ENCODE measurements around the gene TMEM140.

The TMEM140 gene

GRCh38 chr7:135199439-135199838, 51.6 kb downstream of the TMEM140 start:
- Histone ChIP-seq H3K4me1 (ENCODE audit: low read length) (no peaks in the 10 kb centered on the region), H2AFZ (ENCODE audit: low read length) (no peak overlapping the region), H3K27ac (ENCODE audit: low read length) (no peak overlapping the region), H3K4me3 (ENCODE audit: low read length) (no peak overlapping the region), H3F3A (ENCODE audit: insufficient read depth, low read length) (no peaks in the 10 kb centered on the region), H3K36me3 (replicated peaks; ENCODE audit: insufficient read depth, low read length) (no peaks in the 10 kb centered on the region), H3K9me3 (replicated peaks; ENCODE audit: insufficient read depth, low read length) (no peaks in the 10 kb centered on the region), H3K9me2 (replicated peaks; ENCODE audit: insufficient read depth, low read length) (no peaks in the 10 kb centered on the region), H3K4me2 (ENCODE audit: low read depth, low read length) (no peak overlapping the region), H4K20me1 (ENCODE audit: insufficient read depth, low read length) (no peaks in the 10 kb centered on the region), H3K27me3 (replicated peaks; ENCODE audit: insufficient read depth, low read length) (no peaks in the 10 kb centered on the region), H3K9ac (ENCODE audit: low read length) (no peak overlapping the region), H3K79me2 (ENCODE audit: low read length) (no peaks in the 10 kb centered on the region)
- no peak for DNase-seq
- no peak for TF ChIP-seq EZH2phosphoT487 (IDR thresholded peaks at IDR 0.05; ENCODE audit: low read length)
- no peak for TF ChIP-seq EZH2 (optimal IDR thresholded peaks at IDR 0.05; ENCODE audit: low read depth, low read length)
- no peak for TF ChIP-seq CTCF (IDR thresholded peaks at IDR 0.05; ENCODE audit: low read length)

DNA sequence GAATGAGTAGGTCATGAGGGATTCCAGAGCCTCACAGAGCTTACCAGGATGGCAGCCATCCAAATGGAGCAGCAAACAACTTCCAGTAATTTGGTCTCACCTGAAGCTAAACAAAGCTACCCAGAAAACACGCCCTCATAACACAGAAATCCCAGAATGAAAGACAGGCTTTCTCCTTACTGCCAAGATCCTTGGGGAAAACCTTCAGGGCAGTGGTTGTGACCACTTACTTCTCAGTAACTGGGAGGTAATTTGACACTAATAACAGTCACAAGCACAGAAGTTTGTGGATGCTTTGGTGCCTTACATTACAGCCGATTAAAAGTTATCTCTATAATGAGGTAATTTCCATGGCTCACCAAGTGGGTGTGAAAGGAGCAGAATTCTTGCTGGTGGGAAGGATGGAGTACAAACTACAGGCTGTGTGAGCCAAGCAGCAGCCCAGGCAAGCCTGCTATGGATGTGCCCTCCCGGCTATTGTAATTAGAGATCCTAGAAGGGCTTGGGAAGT, 53.0 kb downstream of the TMEM140 start:
- Histone ChIP-seq H3K4me2 (ENCODE audit: low read depth, low read length) (no peak overlapping the region), H3F3A (ENCODE audit: insufficient read depth, low read length) (no peaks in the 10 kb centered on the region), H3K9ac (ENCODE audit: low read length) (no peak overlapping the region), H3K4me3 (ENCODE audit: low read length) (no peak overlapping the region), H3K9me3 (replicated peaks; ENCODE audit: insufficient read depth, low read length) (no peaks in the 10 kb centered on the region), H3K79me2 (ENCODE audit: low read length) (no peaks in the 10 kb centered on the region), H3K4me1 (ENCODE audit: low read length) (no peaks in the 10 kb centered on the region), H4K20me1 (ENCODE audit: insufficient read depth, low read length) (no peaks in the 10 kb centered on the region), H3K27me3 (replicated peaks; ENCODE audit: insufficient read depth, low read length) (no peaks in the 10 kb centered on the region), H3K27ac (ENCODE audit: low read length) (no peak overlapping the region), H3K9me2 (replicated peaks; ENCODE audit: insufficient read depth, low read length) (no peaks in the 10 kb centered on the region), H2AFZ (ENCODE audit: low read length) (no peak overlapping the region), H3K36me3 (replicated peaks; ENCODE audit: insufficient read depth, low read length) (no peaks in the 10 kb centered on the region)
- no peak for DNase-seq
- TF ChIP-seq CTCF (IDR thresholded peaks at IDR 0.05; ENCODE audit: low read length) (no peak), EZH2 (optimal IDR thresholded peaks at IDR 0.05; ENCODE audit: low read depth, low read length) (no peak), EZH2phosphoT487 (IDR thresholded peaks at IDR 0.05; ENCODE audit: low read length) (no peak)

GRCh38 chr7:135201350-135201749, 53.5 kb downstream of the TMEM140 start:
- H3K4me2 ChIP-seq (ENCODE audit: low read depth, low read length) = no peak overlapping the region
- no peak for DNase-seq
- H2AFZ ChIP-seq (ENCODE audit: low read length) = no peak overlapping the region
- H3K4me1 ChIP-seq (ENCODE audit: low read length) = no peaks in the 10 kb centered on the region
- no peak overlapping the region for H3K27ac ChIP-seq (ENCODE audit: low read length)
- H3F3A ChIP-seq (ENCODE audit: insufficient read depth, low read length) = no peaks in the 10 kb centered on the region
- H4K20me1 ChIP-seq (ENCODE audit: insufficient read depth, low read length) = no peaks in the 10 kb centered on the region
- no peak overlapping the region for H3K4me3 ChIP-seq (ENCODE audit: low read length)
- TF ChIP-seq EZH2phosphoT487 (IDR thresholded peaks at IDR 0.05; ENCODE audit: low read length) (no peak), CTCF (IDR thresholded peaks at IDR 0.05; ENCODE audit: low read length) (no peak), EZH2 (optimal IDR thresholded peaks at IDR 0.05; ENCODE audit: low read depth, low read length) (no peak)
- no peaks in the 10 kb centered on the region for H3K27me3 ChIP-seq (replicated peaks; ENCODE audit: insufficient read depth, low read length)
- no peak overlapping the region for H3K9ac ChIP-seq (ENCODE audit: low read length)
- H3K9me3 ChIP-seq (replicated peaks; ENCODE audit: insufficient read depth, low read length) = no peaks in the 10 kb centered on the region
- H3K36me3 ChIP-seq (replicated peaks; ENCODE audit: insufficient read depth, low read length) = no peaks in the 10 kb centered on the region
- H3K9me2 ChIP-seq (replicated peaks; ENCODE audit: insufficient read depth, low read length) = no peaks in the 10 kb centered on the region
- no peaks in the 10 kb centered on the region for H3K79me2 ChIP-seq (ENCODE audit: low read length)

Data from MM.1S (cell line).